Left cardiac atrium (tissue), 4 donors: ENCODE results near the gene PACRG. TPM values are rescaled to one million over a fixed set of nuclear protein-coding genes. Genes with fewer than 3 reads are reported as not detected.

ENCODE experiments used
- ATAC-seq, 2 donors: fragments of 200-7000 bp; cut with Tn5 transposase; one replicate each; pipeline ENCODE4 v1.9.1; 2020; ENCODE audit warnings: mild to moderate bottlenecking in 2 of 2, moderate library complexity in 2 of 2
- DNase-seq: peaks from one replicate; pipeline ENCODE4 v3.0.0-alpha.2; 2020
- intact Hi-C, 2 donors: fragments of 100-400 bp; cut with DNase I; formaldehyde crosslinking; loops; one replicate each; pipeline versions ENCODE4 v1.14.1 to v1.15.1; 2022 to 2023
- total RNA-seq, 2 donors: library from RNA; stranded (reverse); fragmentation: NEBNext Ultra II Directional; extraction: Animal tissue kit (Norgen Biotek cat#: 25700); gene quantifications; one replicate each; pipeline ENCODE4 v1.2.1, GENCODE V29; 2021
- donor health status: DM: no; HTN: yes; CAD: no.
- donor health status: DM: no; HTN: yes; CAD: no; lungs with severe emphysema.
- donor health status: DM: yes; HTN: yes; CAD: no.
- donor health status: Dilated cardiomyopathy.

PACRG gene
- total RNA-seq, 2 donors from 2014 or later, result 3.2 to 4.5 TPM

GRCh38 chr6:162899148-162899547, 171.4 kb downstream of the PACRG start:
- intact Hi-C loops, result no loop called here
- ATAC-seq, result no peak
- no peak for DNase-seq

- intact Hi-C loops, result no loop called here
- ATAC-seq (no peak), DNase-seq (no peak)
These were observed 172.7 kb downstream of the PACRG start for GRCh38 chr6:162900503-162900902.

- no peak for DNase-seq
- intact Hi-C loops, result no loop called here
- ATAC-seq, result no peak
These were observed 176.4 kb downstream of the PACRG start for GRCh38 chr6:162904069-162904663.

GRCh38 chr6:162906479-162906878, 178.7 kb downstream of the PACRG start:
- DNase-seq (no peak), ATAC-seq (no peak)
- intact Hi-C loops, result no loop called here

GRCh38 chr6:162907876-162908481, 180.2 kb downstream of the PACRG start:
- ATAC-seq (no peak), DNase-seq (no peak)
- intact Hi-C loops, result no loop called here

GRCh38 chr6:162913206-162913605, 185.4 kb downstream of the PACRG start:
- DNase-seq, result no peak
- intact Hi-C loops, result no loop called here
- ATAC-seq, result no peak

- intact Hi-C loops, result no loop called here
- ATAC-seq (no peak), DNase-seq (no peak)
These were observed 189.7 kb downstream of the PACRG start for GRCh38 chr6:162917506-162917905.

GRCh38 chr6:162921062-162921461, 193.3 kb downstream of the PACRG start:
- DNase-seq, result no peak
- intact Hi-C loops, result no loop called here
- no peak for ATAC-seq

- no peak for ATAC-seq
- intact Hi-C loops, result no loop called here
- DNase-seq, result no peak
These were observed 193.8 kb downstream of the PACRG start for GRCh38 chr6:162921510-162922040.

GRCh38 chr6:162922563-162923166, 194.9 kb downstream of the PACRG start:
- ATAC-seq (no peak), DNase-seq (no peak)
- intact Hi-C loops, result no loop called here

GRCh38 chr6:162934844-162935243, 207.1 kb downstream of the PACRG start:
- DNase-seq (no peak), ATAC-seq (no peak)
- intact Hi-C loops, result no loop called here

GRCh38 chr6:162940426-162940825, 212.7 kb downstream of the PACRG start:
- no peak for DNase-seq
- no peak for ATAC-seq
- intact Hi-C loops, result no loop called here

- intact Hi-C loops, result no loop called here
- ATAC-seq, result no peak
- DNase-seq, result no peak
These were observed 213.4 kb downstream of the PACRG start for GRCh38 chr6:162941128-162941527.

- intact Hi-C loops, result no loop called here
- no peak for DNase-seq
- no peak for ATAC-seq
These were observed 215.1 kb downstream of the PACRG start for GRCh38 chr6:162942866-162943265.

- ATAC-seq (no peak), DNase-seq (no peak)
- intact Hi-C loops, result no loop called here
These were observed 215.6 kb downstream of the PACRG start for GRCh38 chr6:162943369-162943768.

- DNase-seq, result no peak
- intact Hi-C loops, result no loop called here
- no peak for ATAC-seq
These were observed 223.5 kb downstream of the PACRG start for GRCh38 chr6:162951164-162951743.

GRCh38 chr6:162952423-162952822, 224.6 kb downstream of the PACRG start:
- intact Hi-C loops, result no loop called here
- DNase-seq (no peak), ATAC-seq (no peak)

- intact Hi-C loops, result no loop called here
- peak; percentile 35 to 78 for ATAC-seq
- DNase-seq, result no peak
These were observed 229.3 kb downstream of the PACRG start for GRCh38 chr6:162957062-162957461.

GRCh38 chr6:162960679-162961457, 233.1 kb downstream of the PACRG start:
- ATAC-seq (no peak), DNase-seq (no peak)
- intact Hi-C loops, result no loop called here

GRCh38 chr6:162962093-162962492, 234.3 kb downstream of the PACRG start:
- DNase-seq, result no peak
- intact Hi-C loops, result no loop called here
- ATAC-seq, result no peak
